ENCODE results near the gene NDE1. TPM values are rescaled to one million over a fixed set of nuclear protein-coding genes. Genes with fewer than 3 reads are reported as not detected.
"Not testable (repeated sequence)": the region's sequence is repeated elsewhere in the genome, so short reads cannot be mapped to it uniquely, and the experiment has no call there.

NDE1 gene
- total RNA-seq, 2 donors from 2014 or later: 26.5 to 37.0 TPM

- H3K4me1 ChIP-seq (ENCODE audit: control insufficient read depth in 1 of 2, low read depth in 2 of 2): no peaks in the 10 kb centered on the region
- ATAC-seq (ENCODE audit: insufficient number of reproducible peaks, low FRiP score, low read depth): no peak
- no peaks in the 10 kb centered on the region for H3K9me3 ChIP-seq
- no peak for TF ChIP-seq CTCF (IDR thresholded peaks at IDR 0.05)
- H3K4me3 ChIP-seq: no peak overlapping the region
- no peaks in the 10 kb centered on the region for H3K27me3 ChIP-seq (replicated peaks; ENCODE audit: insufficient read depth)
- H3K27ac ChIP-seq: no peak overlapping the region
- H3K36me3 ChIP-seq: peaks cover 56% of the 10 kb centered on the region
- DNase-seq (ENCODE audit: low spot score): no peak
Measured at GRCh38 chr16:15605839-15606517, 44.1 kb upstream of the NDE1 start.

GRCh38 chr16:15606518-15607220 lies 43.4 kb upstream of the NDE1 start:
- Histone ChIP-seq H3K4me3 (no peak overlapping the region), H3K36me3 (peaks cover 56% of the 10 kb centered on the region), H3K9me3 (no peaks in the 10 kb centered on the region), H3K27ac (no peak overlapping the region), H3K4me1 (ENCODE audit: control insufficient read depth in 1 of 2, low read depth in 2 of 2) (no peaks in the 10 kb centered on the region), H3K27me3 (replicated peaks; ENCODE audit: insufficient read depth) (no peaks in the 10 kb centered on the region)
- ATAC-seq (ENCODE audit: insufficient number of reproducible peaks, low FRiP score, low read depth) (no peak), DNase-seq (ENCODE audit: low spot score) (no peak)
- TF ChIP-seq CTCF (IDR thresholded peaks at IDR 0.05): no peak

GRCh38 chr16:15607221-15607699 lies 42.8 kb upstream of the NDE1 start:
- H3K36me3 ChIP-seq: peaks cover 55% of the 10 kb centered on the region
- not testable (repeated sequence) for H3K4me3 ChIP-seq; H3K9me3 ChIP-seq; H3K27me3 ChIP-seq (replicated peaks; ENCODE audit: insufficient read depth); DNase-seq (ENCODE audit: low spot score); ATAC-seq (ENCODE audit: insufficient number of reproducible peaks, low FRiP score, low read depth); H3K4me1 ChIP-seq (ENCODE audit: control insufficient read depth in 1 of 2, low read depth in 2 of 2)
- H3K27ac ChIP-seq: peak overlapping the region in 1 of 2 donors; percentile 27

- DNase-seq (ENCODE audit: low spot score): no peak
- H3K36me3 ChIP-seq: peaks cover 55% of the 10 kb centered on the region
- ATAC-seq (ENCODE audit: insufficient number of reproducible peaks, low FRiP score, low read depth): peak; percentile 27
- H3K27me3 ChIP-seq (replicated peaks; ENCODE audit: insufficient read depth): no peaks in the 10 kb centered on the region
- H3K27ac ChIP-seq: peak overlapping the region in 1 of 2 donors; percentile 27
- H3K9me3 ChIP-seq: no peaks in the 10 kb centered on the region
- no peak for TF ChIP-seq CTCF (IDR thresholded peaks at IDR 0.05)
- H3K4me1 ChIP-seq (ENCODE audit: control insufficient read depth in 1 of 2, low read depth in 2 of 2): no peaks in the 10 kb centered on the region
- no peak overlapping the region for H3K4me3 ChIP-seq
Measured at GRCh38 chr16:15607700-15608396, 42.2 kb upstream of the NDE1 start.

- H3K36me3 ChIP-seq: peaks cover 50% of the 10 kb centered on the region
Measured at GRCh38 chr16:15608398-15609285, 41.4 kb upstream of the NDE1 start.

More at GRCh38 chr16:15608398-15609285, 41.4 kb upstream of the NDE1 start:
- H3K4me1 ChIP-seq (ENCODE audit: control insufficient read depth in 1 of 2, low read depth in 2 of 2): no peaks in the 10 kb centered on the region
- ATAC-seq (ENCODE audit: insufficient number of reproducible peaks, low FRiP score, low read depth) (no peak), DNase-seq (ENCODE audit: low spot score) (no peak)
- TF ChIP-seq CTCF (IDR thresholded peaks at IDR 0.05): no peak
- no peak overlapping the region for H3K4me3 ChIP-seq
- no peak overlapping the region for H3K27ac ChIP-seq
- no peaks in the 10 kb centered on the region for H3K27me3 ChIP-seq (replicated peaks; ENCODE audit: insufficient read depth)
- H3K9me3 ChIP-seq: no peaks in the 10 kb centered on the region
